OCI-LY3 (cell line): Measurements from ENCODE around the gene KRTCAP3.

Experiments
- CTCF ChIP-seq: fragments of 200-600, 300-600 bp; sonication (generic); IDR thresholded peaks from 2 replicates; pipeline ENCODE4 v1.5.1; 2014; ENCODE audit warnings: antibody characterized with exemption, low read length, low read depth
- EZH2phosphoT487 ChIP-seq: fragments of 200-600 bp; shearing (Covaris generic); IDR thresholded peaks from 2 replicates; pipeline ENCODE4 v1.6.1; 2018; ENCODE audit warnings: antibody characterized with exemption, mixed run types, low read depth

GRCh38 chr2:27420996-27421395 lies 21.2 kb upstream of the KRTCAP3 start:
- TF ChIP-seq CTCF (no peak), EZH2phosphoT487 (no peak)
